C4-2B (cell line): ENCODE results near the gene HSPA1A.

Experiments used
- ZFX ChIP-seq: fragments of 450-650 bp; IDR thresholded peaks from 2 replicates; pipeline ENCODE4 v1.6.1; 2017
- TF ChIP-seq, protein P1 (sequence below): fragments of 450-650 bp; conservative IDR thresholded peaks from 2 replicates; pipeline ENCODE4 v1.5.1; 2017; ENCODE audit warnings: mild to moderate bottlenecking

DNA sequence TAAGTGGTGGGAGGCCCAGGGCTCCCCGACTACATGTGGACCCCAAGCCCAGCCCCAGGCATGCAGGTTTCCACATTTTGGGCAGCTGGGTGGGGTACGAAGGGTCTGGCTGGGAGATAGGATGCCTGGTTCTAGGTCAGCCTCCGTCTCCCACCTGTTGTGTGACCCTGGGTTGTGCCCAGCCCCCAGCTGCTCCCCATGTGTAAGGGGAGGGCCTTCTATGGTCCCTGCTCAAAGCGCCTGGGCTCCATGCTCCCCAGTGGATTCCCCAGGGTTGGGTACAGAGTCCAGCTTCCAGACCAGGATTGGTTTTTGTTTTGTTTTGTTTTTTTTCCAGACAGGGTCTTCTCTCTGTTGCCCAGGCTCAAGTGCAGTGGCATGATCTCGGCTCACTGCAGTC lies 37.1 kb upstream of the HSPA1A start:
- TF ChIP-seq, protein P1, sequence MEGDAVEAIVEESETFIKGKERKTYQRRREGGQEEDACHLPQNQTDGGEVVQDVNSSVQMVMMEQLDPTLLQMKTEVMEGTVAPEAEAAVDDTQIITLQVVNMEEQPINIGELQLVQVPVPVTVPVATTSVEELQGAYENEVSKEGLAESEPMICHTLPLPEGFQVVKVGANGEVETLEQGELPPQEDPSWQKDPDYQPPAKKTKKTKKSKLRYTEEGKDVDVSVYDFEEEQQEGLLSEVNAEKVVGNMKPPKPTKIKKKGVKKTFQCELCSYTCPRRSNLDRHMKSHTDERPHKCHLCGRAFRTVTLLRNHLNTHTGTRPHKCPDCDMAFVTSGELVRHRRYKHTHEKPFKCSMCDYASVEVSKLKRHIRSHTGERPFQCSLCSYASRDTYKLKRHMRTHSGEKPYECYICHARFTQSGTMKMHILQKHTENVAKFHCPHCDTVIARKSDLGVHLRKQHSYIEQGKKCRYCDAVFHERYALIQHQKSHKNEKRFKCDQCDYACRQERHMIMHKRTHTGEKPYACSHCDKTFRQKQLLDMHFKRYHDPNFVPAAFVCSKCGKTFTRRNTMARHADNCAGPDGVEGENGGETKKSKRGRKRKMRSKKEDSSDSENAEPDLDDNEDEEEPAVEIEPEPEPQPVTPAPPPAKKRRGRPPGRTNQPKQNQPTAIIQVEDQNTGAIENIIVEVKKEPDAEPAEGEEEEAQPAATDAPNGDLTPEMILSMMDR: no peak
- TF ChIP-seq ZFX: no peak
